GM18517 (cell line): Measurements from ENCODE around the gene CLDN9.
A peak's percentile ranks its signal among the peaks of the same experiment; 100 is the strongest.

Experiments used
- ATAC-seq: cut with Tn5 transposase; IDR thresholded peaks from one replicate; pipeline ENCODE4 v1.9.1; 2021; ENCODE audit warnings: mild to moderate bottlenecking, moderate library complexity; ENCODE audit not compliant: unreplicated experiment

Gene CLDN9

GRCh38 chr16:3012828-3013420 lies at the start of gene CLDN9:
CLDN9 (plus strand) TSS chr16:3012923; CDS start chr16:3013363, 440 bp downstream.
- no peak for ATAC-seq

DNA sequence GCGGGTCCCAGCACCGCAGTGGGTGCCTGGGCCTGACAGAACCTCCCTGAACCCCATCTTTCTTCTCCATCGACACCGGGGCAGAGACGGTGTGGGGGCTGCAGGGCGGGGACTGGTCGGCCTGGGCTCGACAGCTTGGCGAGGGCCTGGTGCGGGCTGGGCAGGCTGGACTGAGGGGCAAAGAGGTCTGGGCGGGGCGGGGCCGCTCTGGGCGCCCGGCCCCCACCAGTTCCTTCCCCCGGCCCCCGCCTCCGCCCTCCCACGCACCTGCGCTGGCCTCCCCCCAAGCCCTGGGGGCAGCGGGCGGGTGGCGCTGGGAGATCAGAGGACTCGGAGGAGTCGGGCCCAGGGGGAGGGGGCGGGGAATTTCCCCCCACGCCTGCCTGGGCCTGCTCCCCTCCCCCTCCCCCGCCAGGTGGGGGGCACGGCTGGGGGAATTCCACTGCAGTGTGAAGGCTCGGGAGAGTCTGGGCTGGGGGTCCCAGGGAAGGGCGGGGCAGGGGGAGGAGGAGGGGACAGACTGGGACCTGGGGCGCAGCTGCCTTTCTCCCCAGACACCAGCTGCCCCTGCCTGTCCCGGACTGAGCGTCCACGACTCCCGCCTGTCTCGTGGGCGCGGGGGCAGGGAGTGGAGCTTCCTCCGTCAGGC lies 49.5 kb upstream of the CLDN9 start:
- no peak for ATAC-seq

GRCh38 chr16:2963723-2964474 lies 48.8 kb upstream of the CLDN9 start, which contains the start of gene KREMEN2:
KREMEN2 (plus strand) TSS chr16:2964275; CDS start chr16:2964521, 246 bp downstream.
- ATAC-seq = no peak

- ATAC-seq = no peak
These were observed 48.0 kb upstream of the CLDN9 start for GRCh38 chr16:2964475-2965336.

DNA sequence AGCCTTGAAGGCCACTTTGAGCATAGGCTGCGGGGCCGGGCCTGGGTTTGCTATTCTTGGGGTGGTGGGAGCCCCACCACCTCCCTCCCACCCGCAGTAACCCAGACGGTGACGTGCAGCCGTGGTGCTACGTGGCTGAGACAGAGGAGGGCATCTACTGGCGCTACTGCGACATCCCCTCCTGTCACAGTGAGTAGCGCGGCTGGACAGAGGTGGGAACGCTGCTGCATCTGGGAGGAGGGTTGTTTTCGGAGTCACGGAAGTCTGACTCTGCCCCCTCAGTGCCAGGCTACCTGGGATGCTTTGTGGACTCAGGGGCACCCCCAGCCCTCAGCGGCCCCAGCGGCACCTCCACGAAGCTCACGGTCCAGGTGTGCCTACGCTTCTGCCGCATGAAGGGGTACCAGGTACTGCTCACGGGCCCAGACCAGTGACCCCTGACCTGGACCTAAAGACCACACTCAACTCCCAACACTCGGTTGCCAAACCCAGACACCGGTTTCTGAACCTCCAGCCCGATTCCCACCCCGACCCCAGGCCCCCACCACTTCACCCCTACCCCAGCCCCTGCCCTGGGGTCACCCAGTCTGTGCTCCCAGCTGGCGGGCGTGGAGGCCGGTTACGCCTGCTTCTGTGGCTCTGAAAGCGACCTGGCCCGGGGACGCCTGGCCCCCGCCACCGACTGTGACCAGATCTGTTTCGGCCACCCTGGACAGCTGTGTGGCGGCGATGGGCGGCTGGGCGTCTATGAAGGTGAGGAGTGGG lies 46.5 kb upstream of the CLDN9 start:
- no peak for ATAC-seq

DNA sequence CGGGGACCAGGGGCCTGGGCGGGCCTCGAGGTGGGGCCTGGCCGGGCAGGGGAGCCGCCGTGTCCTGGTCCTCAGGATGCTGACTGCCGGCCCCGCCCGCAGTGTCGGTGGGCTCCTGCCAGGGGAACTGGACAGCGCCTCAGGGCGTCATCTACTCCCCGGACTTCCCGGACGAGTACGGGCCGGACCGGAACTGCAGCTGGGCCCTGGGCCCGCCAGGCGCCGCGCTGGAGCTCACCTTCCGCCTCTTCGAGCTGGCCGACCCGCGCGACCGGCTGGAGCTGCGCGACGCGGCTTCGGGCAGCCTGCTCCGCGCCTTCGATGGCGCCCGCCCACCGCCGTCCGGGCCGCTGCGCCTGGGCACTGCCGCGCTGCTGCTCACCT lies 45.9 kb upstream of the CLDN9 start:
- ATAC-seq = no peak

DNA sequence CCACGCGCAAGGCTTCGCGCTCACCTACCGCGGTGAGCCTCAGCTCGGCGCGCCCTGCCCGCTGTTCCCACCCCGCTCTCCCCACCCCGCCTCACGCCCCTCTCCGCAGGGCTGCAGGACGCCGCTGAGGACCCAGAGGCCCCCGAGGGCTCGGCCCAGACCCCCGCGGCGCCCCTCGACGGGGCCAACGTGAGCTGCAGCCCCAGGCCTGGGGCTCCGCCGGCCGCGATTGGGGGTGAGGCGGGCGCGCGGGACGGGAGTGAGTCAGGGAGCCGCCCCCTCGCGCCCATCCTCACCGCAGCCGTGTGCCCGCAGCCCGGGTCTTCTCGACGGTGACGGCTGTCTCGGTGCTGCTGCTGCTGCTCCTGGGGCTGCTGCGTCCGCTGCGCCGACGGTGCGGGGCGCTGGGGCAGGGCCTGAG lies 45.5 kb upstream of the CLDN9 start:
- no peak for ATAC-seq

DNA sequence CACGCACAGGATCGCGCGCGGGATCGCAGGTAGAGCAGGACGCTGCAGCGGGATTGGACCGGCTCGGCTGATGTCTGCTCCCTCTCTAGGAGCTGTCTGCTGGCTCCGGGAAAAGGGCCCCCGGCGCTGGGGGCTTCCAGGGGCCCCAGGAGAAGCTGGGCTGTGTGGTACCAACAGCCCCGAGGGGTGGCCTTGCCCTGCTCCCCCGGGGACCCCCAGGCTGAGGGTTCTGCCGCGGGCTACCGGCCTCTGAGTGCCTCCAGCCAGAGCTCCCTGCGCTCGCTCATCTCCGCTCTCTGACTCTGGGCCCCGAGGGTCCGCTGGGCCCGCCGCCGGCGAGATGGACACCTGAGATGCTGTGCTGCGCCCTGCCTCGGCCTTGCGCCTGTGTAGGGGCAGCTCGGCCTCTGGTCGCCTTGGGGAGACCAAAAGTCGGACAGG lies 45.0 kb upstream of the CLDN9 start:
- ATAC-seq = no peak

DNA sequence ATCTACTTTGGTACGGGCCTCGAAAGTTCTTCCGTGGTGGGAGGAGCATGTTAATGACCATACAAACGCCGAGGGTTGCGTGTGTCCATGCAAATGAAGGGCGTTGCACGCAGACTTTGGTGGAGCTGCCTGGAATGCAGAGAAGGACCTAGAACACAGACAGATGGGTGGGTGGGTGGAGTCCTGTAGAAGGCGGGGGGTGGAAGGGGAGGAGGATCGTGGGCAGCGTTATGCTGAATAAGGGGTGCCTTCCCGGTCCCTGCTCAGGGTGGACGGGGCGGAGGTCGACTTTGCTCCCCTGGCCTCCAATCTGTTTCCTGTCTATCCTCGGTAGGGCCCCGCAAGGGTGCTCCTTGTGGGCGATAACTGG lies 44.4 kb upstream of the CLDN9 start:
- no peak for ATAC-seq

DNA sequence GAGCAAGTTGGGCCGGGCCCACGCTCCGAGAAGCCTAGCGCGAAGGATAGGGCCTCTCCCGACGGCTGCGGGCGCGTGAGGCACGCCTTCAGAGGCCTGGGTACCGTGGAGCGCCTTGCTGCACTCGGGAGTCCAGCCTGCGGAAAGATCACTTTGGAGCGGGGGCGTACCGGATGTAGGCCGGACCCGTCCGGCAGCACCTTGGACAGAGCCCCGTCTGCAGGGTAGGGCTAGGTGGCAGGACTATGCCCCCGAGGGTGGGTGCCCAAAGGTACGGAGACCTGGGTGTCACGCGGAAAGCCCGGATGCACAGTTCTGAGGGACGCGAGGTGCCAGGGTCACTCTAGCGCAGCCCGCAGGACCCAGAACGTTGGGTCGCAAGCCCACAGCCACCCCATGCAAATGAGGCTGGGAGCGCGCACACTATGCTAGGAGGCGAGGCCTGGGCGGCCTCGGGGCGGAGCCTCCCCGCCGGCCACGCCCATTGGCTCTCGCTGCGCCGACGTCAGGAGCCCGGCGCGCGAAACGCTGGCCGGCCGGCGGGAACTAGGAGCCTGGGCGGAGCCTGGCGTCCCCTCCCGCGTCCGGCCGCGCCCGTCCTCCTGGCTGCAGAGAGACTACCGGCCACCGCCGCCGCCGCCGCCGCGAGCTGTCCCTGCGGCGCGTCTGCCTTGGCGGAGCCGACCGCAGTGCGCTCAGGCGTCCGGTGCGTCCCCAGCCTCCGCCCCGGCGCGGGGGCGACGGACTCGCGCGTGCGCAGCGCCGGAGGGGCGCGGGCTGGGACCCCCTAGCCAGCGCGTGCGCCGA lies 43.8 kb upstream of the CLDN9 start, which contains the start of gene PAQR4:
Gene PAQR4, plus strand, starts transcription at position 611 of the 807 bp plus-strand sequence. CDS start 327 bp downstream, outside the sequence.
- ATAC-seq = peak; percentile 63

DNA sequence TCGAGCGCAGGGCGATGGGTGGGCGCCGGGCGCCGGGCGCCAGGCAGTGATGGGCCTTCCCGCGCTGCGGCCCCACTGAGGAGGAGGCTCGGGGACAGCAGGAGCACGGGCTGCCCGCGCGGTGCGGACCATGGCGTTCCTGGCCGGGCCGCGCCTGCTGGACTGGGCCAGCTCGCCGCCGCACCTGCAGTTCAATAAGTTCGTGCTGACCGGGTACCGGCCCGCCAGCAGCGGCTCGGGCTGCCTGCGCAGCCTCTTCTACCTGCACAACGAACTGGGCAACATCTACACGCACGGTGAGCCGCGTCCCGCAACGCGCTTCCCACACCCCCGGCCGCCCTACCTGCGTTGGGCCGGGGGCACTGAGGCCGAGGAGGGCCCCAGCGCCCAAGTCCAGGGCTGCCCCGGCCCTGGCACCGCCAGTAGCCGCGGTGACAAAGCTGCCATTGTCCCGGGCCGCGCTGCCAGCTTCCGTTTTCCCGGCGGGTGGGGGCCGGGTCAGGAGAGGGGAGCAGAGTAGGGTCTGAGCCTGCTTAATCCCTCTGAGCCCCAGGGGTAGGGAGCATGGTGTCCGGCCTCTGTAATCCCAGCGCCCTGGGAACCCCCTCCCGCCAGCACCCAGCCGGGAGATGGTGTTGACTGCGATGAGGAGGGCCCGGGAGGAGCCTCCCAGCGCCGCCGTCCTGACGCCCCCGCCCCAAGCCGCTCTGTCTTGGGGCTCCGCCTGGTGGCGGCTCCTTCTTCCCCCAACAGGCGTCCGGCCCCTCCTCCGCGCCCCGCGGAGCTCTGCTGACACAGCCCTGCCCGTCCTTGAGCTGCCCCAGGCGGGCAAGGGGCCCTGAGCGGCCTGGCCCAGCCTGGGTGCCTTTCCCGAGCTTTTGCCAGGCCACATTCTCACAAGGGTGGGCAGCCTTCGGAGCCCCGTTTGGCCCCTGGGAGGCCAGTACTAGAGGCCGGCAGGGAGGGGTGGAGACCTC lies 42.9 kb upstream of the CLDN9 start:
- no peak for ATAC-seq

DNA sequence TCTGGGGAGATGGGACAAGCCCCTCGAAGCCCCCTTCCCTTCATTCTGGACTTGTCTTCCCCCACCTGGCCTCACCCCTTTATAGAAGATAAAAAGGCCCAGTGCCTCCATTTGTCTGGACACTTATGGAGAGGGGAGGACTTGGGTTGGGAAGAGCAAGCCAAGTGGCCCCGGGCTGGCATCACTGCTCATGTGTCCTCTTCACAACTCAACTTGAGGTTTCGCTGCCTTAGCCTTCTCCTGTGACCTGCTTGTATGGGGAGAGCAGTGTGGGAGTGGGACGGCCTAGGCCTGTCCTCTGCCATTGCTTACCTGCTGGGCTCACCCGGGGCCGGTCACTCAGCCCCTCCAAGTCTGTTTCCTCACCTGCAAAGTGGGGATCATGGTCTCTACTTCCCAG lies 42.2 kb upstream of the CLDN9 start:
- ATAC-seq = no peak

DNA sequence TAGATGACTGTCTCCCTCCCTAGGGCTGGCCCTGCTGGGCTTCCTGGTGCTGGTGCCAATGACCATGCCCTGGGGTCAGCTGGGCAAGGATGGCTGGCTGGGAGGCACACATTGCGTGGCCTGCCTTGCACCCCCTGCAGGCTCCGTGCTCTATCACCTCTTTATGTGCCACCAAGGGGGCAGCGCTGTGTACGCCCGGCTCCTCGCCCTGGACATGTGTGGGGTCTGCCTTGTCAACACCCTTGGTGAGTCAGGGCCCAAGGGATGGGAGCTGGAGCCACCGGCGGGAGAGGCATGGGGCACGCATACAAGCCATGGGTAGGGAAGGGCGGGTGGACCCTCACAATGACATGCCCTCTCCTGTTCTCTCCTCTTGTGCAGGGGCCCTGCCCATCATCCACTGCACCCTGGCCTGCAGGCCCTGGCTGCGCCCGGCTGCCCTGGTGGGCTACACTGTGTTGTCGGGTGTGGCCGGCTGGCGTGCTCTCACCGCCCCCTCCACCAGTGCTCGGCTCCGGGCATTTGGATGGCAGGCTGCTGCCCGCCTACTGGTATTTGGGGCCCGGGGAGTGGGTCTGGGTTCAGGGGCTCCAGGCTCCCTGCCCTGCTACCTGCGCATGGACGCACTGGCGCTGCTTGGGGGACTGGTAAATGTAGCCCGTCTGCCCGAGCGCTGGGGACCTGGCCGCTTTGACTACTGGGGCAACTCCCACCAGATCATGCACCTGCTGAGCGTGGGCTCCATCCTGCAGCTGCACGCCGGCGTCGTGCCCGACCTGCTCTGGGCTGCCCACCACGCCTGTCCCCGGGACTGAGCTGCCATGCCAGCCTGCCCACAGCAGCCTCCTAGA lies 41.4 kb upstream of the CLDN9 start:
- ATAC-seq = no peak

GRCh38 chr16:2971985-2972784 lies 40.5 kb upstream of the CLDN9 start:
- no peak for ATAC-seq

DNA sequence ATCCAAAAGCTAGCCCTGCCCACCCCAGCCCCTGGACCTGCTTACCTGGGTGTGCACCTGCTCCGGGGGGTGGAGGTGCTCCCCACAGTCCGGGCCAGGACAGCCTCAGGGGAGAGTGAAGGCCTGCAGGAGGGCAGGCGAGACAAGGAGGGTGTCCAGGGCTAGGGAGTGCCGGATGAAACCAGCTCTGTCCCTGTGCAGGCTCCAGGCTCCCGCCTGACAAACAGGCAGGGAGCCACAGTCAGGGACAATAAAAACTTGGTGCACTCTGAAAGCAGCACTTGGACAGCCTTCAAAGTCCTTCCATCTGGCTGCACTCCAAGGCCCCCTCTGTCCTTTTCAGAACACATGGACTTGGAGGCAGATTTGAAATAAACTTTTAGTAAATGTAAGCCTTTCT lies 39.6 kb upstream of the CLDN9 start:
- no peak for ATAC-seq

DNA sequence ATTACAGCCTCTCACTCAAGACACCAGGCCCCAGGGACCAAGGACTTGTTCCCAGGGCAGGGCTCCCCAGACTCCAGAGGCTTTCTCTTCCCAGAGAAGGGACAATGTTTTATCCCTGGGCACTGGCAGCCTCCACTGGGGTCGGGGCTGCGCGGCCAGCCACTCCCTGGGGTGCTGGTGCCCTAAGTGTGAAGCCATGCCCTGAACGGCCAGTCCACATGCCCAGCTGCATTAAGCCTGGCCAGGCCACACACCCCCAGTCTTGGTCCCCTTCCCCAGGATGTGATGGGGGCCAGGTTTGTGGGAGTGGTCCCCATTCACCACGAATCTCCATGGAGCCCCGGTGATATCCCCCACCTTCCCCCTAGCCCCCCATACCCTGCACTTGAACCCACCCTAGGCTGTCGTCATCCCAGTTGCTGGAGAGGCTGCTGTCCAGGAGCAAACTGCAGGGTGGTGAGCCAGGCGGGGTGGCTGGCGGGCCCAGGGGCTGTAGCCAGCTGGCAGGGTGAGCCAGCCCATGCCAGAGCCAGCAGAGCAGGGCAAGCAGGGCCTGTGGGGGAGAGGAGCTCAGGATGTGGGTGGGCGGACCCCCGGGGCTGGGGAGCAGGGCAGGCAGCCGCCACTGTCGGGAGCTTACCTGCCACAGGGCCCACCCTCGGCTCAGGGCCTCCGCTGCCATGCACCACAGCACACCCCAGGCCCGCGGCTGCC lies 39.0 kb upstream of the CLDN9 start:
- no peak for ATAC-seq
